Fibroblast of lung (primary cell): ENCODE measurements around the gene KCNMA1. TPM values are rescaled to one million over a fixed set of nuclear protein-coding genes. Genes with fewer than 3 reads are reported as not detected.

ENCODE experiments used
- DNase-seq, 2 donors: peaks; one replicate each; pipeline versions ENCODE4 v3.0.0 to v3.0.0-alpha.2; 2010; ENCODE audit warnings: low read depth in 2 of 2
- H2AFZ ChIP-seq: 2 replicates; pipeline ENCODE4 v1.5.1; 2012; ENCODE audit warnings: low read length, control low read depth, inconsistent platforms
- H3K27ac ChIP-seq: 2 replicates; pipeline ENCODE4 v1.5.1; 2011; ENCODE audit warnings: low read length, control low read depth; ENCODE audit not compliant: insufficient read depth
- H3K27me3 ChIP-seq: 2 replicates; pipeline ENCODE4 v1.5.1; 2011; ENCODE audit warnings: mild to moderate bottlenecking, low read length; ENCODE audit not compliant: control insufficient read depth, insufficient read depth
- H3K36me3 ChIP-seq: 2 replicates; pipeline ENCODE4 v1.5.1; 2011; ENCODE audit warnings: low read length; ENCODE audit not compliant: control insufficient read depth, insufficient read depth
- H3K4me1 ChIP-seq: 2 replicates; pipeline ENCODE4 v1.5.1; 2011; ENCODE audit warnings: low read length; ENCODE audit not compliant: control insufficient read depth, insufficient read depth; ENCODE audit errors: extremely low read depth
- H3K4me2 ChIP-seq: 2 replicates; pipeline ENCODE4 v1.5.1; 2011; ENCODE audit warnings: low read length, control low read depth; ENCODE audit not compliant: insufficient read depth; ENCODE audit errors: extremely low read depth
- H3K4me3 ChIP-seq, 4 experiments: fragments of 200-600 bp in 1 of 4; sonication (generic) in 1 of 4; replicated peaks in 1 of 4; 2 replicates each; pipeline ENCODE4 v1.5.1; 2011 to 2016; ENCODE audit warnings: low read length in 4 of 4, low read depth in 3 of 4, mild to moderate bottlenecking in 3 of 4, control low read depth in 2 of 4, inconsistent platforms in 1 of 4, mixed read lengths in 1 of 4; ENCODE audit not compliant: insufficient read depth in 1 of 4; ENCODE audit errors: control extremely low read depth in 1 of 4
- H3K79me2 ChIP-seq: 2 replicates; pipeline ENCODE4 v1.5.1; 2012; ENCODE audit warnings: mild to moderate bottlenecking, low read length, inconsistent platforms; ENCODE audit not compliant: control insufficient read depth, insufficient read depth
- H3K9ac ChIP-seq: 2 replicates; pipeline ENCODE4 v1.5.1; 2011; ENCODE audit warnings: mild to moderate bottlenecking, low read length, control low read depth; ENCODE audit not compliant: insufficient read depth
- H3K9me3 ChIP-seq: 2 replicates; pipeline ENCODE4 v1.5.1; 2012; ENCODE audit warnings: low read depth, low read length; ENCODE audit not compliant: control insufficient read depth, insufficient read depth
- H4K20me1 ChIP-seq: 2 replicates; pipeline ENCODE4 v1.5.1; 2011; ENCODE audit warnings: low read length; ENCODE audit not compliant: control insufficient read depth, insufficient read depth; ENCODE audit errors: extremely low read depth
- CTCF ChIP-seq, 2 donors: IDR thresholded peaks in 1 of 2; conservative IDR thresholded peaks in 1 of 2; 1 replicate in 1 of 2; 2 replicates in 1 of 2; pipeline ENCODE4 v1.5.1; 2011 to 2012; ENCODE audit warnings: low read length in 2 of 2, control low read depth in 1 of 2, inconsistent platforms in 1 of 2, low read depth in 1 of 2, mild to moderate bottlenecking in 1 of 2
- EZH2 ChIP-seq: IDR thresholded peaks from 2 replicates; pipeline ENCODE4 v1.5.1; 2012; ENCODE audit warnings: low read length, control low read depth, mild to moderate bottlenecking; ENCODE audit errors: missing control alignments
- polyA plus RNA-seq, 2 donors: library from polyadenylated mRNA; depleted of rRNA in 1 of 2; stranded (reverse) in 1 of 2; unstranded in 1 of 2; fragments of >200 nt; gene quantifications; 2 replicates each; pipeline ENCODE4 v1.2.1, GENCODE V29; 2011 to 2012; ENCODE audit warnings: missing spikeins in 1 of 2
- total RNA-seq: library from RNA; depleted of rRNA; stranded (reverse); fragments of >200 nt; gene quantifications from 2 replicates; pipeline ENCODE4 v1.2.1, GENCODE V29; 2014

KCNMA1 gene
- total and polyA plus RNA-seq, 2 donors (not counting 1 experiment from before 2014, with no cell fraction given), result 31.0 to 138 TPM

GRCh38 chr10:77436257-77436975 lies 201.2 kb downstream of the KCNMA1 start:
- Histone ChIP-seq H3K4me2 (no peak overlapping the region), H3K4me3 (no peak overlapping the region), H3K4me1 (no peaks in the 10 kb centered on the region), H3K36me3 (no peaks in the 10 kb centered on the region), H3K27me3 (no peaks in the 10 kb centered on the region), H3K9ac (no peak overlapping the region), H4K20me1 (no peaks in the 10 kb centered on the region), H3K79me2 (no peaks in the 10 kb centered on the region), H3K27ac (no peak overlapping the region), H2AFZ (no peak overlapping the region), H3K9me3 (no peaks in the 10 kb centered on the region)
- peak; percentile 21 to 51 for DNase-seq
- no peak for TF ChIP-seq CTCF (conservative IDR thresholded peaks at IDR 0.05 in 1 of 2, IDR thresholded peaks at IDR 0.05 in 1 of 2; ENCODE audit: low read depth in 1 of 2, low read length in 2 of 2)
- no peak for TF ChIP-seq EZH2

DNA sequence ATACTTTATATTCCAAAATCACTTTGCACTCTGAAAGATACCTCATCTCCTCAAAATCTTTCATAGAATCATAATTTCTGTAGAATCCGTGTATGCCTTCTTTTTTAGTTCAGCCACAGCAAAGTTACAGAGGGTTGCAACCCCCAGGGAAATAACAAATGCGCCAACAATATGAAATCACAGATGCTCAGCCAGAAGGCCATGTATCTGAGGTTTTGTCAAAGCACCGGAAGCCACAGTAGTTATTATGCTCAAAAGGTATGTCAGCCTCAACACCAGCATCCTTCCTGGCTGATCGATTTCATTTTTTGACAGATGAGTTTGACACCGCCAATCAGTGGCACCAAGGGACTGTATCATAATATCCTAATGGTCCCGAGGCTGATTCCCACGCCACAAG lies 204.1 kb downstream of the KCNMA1 start:
- H3K27me3 ChIP-seq, result no peaks in the 10 kb centered on the region
- no peak for TF ChIP-seq CTCF (conservative IDR thresholded peaks at IDR 0.05 in 1 of 2, IDR thresholded peaks at IDR 0.05 in 1 of 2; ENCODE audit: low read depth in 1 of 2, low read length in 2 of 2)
- no peak for TF ChIP-seq EZH2
- H3K36me3 ChIP-seq, result no peaks in the 10 kb centered on the region
- no peak overlapping the region for H3K4me2 ChIP-seq
- no peaks in the 10 kb centered on the region for H3K79me2 ChIP-seq
- no peaks in the 10 kb centered on the region for H3K9me3 ChIP-seq
- DNase-seq, result no peak
- no peak overlapping the region for H3K9ac ChIP-seq
- no peak overlapping the region for H3K4me3 ChIP-seq
- no peak overlapping the region for H3K27ac ChIP-seq
- H4K20me1 ChIP-seq, result no peaks in the 10 kb centered on the region
- H3K4me1 ChIP-seq, result no peaks in the 10 kb centered on the region
- no peak overlapping the region for H2AFZ ChIP-seq

DNA sequence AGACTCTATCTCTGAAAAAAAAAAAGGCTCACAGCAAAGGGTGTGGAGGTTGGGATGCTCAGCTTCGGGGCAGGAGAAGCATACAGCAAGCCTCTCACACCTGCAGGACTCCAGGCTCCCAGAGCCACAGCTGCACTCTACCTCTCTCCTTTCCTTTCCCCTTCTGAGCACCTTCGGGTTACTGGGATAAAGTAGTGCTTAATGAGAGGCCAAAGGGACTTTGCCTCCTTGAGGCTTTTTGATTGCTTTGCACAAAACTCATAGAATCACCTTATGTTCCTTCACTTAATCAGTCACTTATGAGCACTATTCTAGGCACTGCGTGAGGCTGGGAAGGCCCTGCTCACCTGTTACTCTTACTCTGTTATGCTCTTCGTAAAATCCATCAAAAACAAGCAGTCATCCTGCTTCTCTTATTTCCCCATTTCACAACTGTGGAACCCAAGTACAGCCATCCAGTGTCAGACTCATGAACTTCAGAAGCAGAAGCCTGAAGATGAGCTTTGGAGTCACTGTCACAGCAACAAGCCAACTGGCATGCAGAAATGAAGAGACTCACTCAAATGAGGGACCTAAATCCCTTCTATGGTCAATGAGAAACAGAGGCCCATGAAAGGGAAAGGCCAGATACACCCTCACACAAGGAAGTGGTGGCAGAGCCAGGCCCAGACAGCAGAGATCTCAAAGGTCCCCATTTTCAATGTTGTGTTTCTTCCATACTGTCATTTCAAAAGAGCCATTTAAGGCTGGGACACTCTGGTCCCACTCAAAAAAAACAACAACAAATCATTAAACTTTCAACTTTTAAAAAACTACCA lies 205.4 kb downstream of the KCNMA1 start:
- Histone ChIP-seq H2AFZ (no peak overlapping the region), H3K9me3 (no peaks in the 10 kb centered on the region), H3K27ac (no peak overlapping the region), H3K79me2 (no peaks in the 10 kb centered on the region), H3K4me1 (no peaks in the 10 kb centered on the region), H3K4me2 (no peak overlapping the region), H3K27me3 (no peaks in the 10 kb centered on the region), H3K9ac (no peak overlapping the region), H3K4me3 (no peak overlapping the region), H4K20me1 (no peaks in the 10 kb centered on the region), H3K36me3 (no peaks in the 10 kb centered on the region)
- TF ChIP-seq CTCF (conservative IDR thresholded peaks at IDR 0.05 in 1 of 2, IDR thresholded peaks at IDR 0.05 in 1 of 2; ENCODE audit: low read depth in 1 of 2, low read length in 2 of 2) (no peak), EZH2 (no peak)
- DNase-seq, result no peak
